GM18867 (cell line): ENCODE results near the gene GNAS-AS1.

Experiments
- ATAC-seq: cut with Tn5 transposase; IDR thresholded peaks from one replicate; pipeline ENCODE4 v1.9.1; 2021; ENCODE audit warnings: mild to moderate bottlenecking, moderate library complexity; ENCODE audit not compliant: unreplicated experiment

Gene GNAS-AS1

GRCh38 chr20:58863044-58863790 lies 12.5 kb upstream of the GNAS-AS1 start:
- no peak for ATAC-seq

DNA sequence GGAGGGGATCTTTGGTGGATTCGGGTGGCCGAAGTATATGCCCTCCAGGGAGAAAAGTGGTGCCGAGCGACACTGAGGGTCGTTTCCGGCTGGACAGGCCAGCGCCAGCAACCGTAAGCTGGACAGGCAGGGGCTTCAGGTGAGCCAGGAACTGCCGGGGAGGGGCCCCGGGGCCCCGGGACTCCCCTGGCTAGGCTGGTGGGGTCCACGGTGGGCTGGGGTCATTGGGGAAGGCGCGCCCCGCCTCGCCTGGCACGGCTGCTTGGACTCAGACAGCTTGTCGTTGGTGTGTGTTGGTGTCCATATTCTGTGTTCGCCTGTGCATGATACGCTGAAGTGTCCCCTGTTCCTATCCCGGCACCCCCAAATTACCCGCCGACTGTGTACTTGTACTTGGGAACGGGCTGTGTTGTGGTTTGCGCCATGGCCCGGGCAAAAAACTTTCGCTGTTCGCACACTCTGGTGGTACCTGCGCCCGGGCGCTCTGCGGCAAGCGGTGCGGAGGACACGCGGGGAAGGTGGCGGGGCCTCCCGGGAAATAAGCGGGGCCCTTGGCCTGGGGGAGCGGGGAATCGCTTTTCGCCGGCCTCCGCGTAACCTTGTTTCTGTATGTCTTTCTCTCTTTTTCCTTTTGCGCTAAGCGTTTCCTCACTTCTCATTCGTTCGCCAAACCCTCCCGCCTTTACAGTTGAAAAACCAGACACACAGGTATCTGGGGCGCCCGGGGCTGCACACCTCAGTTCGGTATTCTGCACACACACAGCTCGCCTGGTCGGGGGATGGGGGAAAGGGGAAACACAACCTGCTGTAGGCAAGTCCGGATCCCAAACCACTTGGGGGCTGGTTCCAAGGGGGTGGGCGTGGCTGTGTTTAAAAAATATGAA lies 5.0 kb upstream of the GNAS-AS1 start:
- ATAC-seq: no peak

DNA sequence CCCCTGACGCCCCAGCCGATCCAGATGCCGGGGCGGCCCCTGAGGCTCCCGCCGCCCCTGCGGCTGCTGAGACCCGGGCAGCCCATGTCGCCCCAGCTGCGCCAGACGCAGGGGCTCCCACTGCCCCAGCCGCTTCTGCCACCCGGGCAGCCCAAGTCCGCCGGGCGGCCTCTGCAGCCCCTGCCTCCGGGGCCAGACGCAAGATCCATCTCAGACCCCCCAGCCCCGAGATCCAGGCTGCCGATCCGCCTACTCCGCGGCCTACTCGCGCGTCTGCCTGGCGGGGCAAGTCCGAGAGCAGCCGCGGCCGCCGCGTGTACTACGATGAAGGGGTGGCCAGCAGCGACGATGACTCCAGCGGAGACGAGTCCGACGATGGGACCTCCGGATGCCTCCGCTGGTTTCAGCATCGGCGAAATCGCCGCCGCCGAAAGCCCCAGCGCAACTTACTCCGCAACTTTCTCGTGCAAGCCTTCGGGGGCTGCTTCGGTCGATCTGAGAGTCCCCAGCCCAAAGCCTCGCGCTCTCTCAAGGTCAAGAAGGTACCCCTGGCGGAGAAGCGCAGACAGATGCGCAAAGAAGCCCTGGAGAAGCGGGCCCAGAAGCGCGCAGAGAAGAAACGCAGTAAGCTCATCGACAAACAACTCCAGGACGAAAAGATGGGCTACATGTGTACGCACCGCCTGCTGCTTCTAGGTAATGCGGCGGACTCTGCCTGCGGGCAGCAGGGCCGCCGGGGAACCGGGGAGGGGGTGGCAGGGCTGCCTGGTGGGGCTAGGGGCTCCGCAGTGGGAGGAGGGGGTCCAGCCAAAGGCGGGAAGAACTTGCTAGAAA lies 4.2 kb upstream of the GNAS-AS1 start:
- ATAC-seq: no peak

DNA sequence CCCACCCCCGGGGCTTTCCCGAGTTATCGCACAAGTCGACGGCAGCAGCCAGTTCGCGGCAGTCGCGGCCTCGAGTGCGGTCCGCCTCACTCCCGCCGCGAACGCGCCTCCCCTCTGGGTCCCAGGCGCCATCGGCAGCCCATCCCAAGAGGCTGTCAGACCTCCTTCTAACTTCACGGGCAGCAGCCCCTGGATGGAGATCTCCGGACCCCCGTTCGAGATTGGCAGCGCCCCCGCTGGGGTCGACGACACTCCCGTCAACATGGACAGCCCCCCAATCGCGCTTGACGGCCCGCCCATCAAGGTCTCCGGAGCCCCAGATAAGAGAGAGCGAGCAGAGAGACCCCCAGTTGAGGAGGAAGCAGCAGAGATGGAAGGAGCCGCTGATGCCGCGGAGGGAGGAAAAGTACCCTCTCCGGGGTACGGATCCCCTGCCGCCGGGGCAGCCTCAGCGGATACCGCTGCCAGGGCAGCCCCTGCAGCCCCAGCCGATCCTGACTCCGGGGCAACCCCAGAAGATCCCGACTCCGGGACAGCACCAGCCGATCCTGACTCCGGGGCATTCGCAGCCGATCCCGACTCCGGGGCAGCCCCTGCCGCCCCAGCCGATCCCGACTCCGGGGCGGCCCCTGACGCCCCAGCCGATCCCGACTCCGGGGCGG lies 3.4 kb upstream of the GNAS-AS1 start:
- no peak for ATAC-seq

- ATAC-seq: no peak
Observed at GRCh38 chr20:58853466-58853865, 2.8 kb upstream of the GNAS-AS1 start.

GRCh38 chr20:58852543-58853271 lies 2.0 kb upstream of the GNAS-AS1 start, which contains the start of gene GNAS:
Gene GNAS, plus strand, starts transcription at chr20:58852716.
- ATAC-seq: no peak

- ATAC-seq: no peak
Observed at GRCh38 chr20:58851969-58852458, 1.3 kb upstream of the GNAS-AS1 start.

DNA sequence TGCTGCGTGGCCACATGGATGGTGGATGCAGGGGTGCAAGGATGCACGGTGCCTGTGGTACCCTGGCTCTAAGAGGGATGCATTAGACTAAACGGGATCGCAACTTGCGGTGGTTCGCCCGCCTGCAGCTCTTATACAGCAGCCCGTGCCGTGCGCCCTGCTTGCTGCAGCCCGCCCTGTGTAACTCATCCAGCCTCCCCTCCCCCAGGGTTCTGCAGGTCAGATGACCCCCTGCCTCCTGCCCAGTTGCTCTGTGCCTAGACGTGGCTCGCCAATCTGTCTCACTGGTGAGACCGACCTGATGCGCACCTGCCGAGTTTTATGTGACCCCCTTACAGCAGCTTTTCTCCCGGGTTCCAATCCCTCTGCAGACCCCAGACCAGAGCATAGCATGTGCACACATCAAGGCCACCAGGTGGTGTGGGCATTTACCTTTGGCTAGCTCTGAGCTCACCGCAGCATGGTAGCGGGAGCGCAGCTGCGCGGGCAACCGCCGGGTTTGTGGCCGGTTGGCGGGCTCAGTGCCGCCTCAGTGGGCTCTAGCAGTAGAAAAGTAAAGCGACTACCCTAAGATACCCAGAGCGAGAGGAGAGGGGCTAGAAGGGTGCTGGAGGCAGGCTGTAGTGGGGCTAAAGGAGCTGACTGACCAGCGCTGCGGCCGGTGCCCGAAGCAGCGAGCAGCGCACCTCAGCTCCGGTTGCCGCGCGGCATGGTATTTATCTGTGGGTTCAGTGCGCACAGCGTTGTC lies 693 bp upstream of the GNAS-AS1 start:
- ATAC-seq: no peak

DNA sequence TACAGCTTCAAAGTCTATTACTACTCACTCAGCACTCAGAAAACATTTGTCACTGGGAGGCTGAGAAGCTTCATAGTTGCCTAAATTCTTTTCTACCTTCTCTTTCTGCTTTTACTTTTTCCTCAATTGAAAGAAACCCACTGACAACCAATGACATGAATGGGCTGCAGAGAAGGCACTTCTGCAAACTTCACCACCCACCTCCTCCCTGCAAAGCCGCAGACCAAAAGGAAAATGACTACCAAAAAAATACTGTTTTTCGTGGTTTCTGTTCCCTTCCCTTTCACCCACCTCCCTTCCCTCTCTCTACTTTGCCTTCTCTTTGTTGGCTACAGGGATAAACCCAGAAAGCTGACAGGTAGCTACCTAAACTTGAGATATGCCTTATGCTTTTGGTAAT lies 3.2 kb downstream of the GNAS-AS1 start:
- ATAC-seq: no peak

- no peak for ATAC-seq
Observed at GRCh38 chr20:58845706-58846105, 5.0 kb downstream of the GNAS-AS1 start.

DNA sequence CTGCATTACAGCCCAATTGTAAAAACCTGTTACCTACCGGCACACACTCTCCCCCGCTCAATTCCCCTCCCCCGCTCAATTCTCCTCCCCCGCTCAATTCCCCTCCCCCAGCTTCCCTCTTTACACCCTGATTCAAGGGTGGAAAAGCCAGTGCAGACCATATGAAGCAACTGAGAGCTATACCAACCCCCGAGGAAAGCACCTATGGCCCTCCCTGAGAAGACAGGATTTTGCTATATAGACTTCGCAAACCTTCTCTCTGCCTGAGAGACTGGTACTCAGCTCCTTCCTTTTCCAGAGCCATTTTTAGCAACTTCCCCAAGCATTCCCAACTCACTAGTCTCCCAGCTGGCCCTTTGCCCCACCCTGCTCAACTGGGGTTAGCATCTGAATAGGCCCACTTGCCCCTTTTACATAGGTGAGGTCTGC lies 7.6 kb downstream of the GNAS-AS1 start:
- no peak for ATAC-seq

DNA sequence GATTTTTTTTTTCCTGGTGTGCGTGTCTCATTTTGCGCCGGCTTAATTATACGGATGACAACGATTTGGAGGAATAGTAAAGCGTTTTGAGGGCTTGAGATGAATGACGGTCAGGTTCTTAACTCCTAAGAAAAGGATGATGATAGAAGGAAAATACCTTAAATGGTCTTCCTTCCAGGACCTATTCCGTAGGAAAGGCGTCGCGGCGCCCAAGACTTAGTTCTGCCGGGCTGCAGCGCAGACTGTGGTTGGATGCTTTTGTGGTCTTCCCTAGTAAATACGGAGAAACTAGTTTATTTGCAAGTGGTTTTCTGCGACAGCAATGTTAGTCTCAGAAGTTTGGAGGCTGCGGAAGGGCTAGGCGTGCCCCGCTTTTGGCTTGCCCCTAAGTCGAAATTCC lies 8.4 kb downstream of the GNAS-AS1 start:
- no peak for ATAC-seq

GRCh38 chr20:58841539-58842264 lies 9.0 kb downstream of the GNAS-AS1 start:
- ATAC-seq: no peak

DNA sequence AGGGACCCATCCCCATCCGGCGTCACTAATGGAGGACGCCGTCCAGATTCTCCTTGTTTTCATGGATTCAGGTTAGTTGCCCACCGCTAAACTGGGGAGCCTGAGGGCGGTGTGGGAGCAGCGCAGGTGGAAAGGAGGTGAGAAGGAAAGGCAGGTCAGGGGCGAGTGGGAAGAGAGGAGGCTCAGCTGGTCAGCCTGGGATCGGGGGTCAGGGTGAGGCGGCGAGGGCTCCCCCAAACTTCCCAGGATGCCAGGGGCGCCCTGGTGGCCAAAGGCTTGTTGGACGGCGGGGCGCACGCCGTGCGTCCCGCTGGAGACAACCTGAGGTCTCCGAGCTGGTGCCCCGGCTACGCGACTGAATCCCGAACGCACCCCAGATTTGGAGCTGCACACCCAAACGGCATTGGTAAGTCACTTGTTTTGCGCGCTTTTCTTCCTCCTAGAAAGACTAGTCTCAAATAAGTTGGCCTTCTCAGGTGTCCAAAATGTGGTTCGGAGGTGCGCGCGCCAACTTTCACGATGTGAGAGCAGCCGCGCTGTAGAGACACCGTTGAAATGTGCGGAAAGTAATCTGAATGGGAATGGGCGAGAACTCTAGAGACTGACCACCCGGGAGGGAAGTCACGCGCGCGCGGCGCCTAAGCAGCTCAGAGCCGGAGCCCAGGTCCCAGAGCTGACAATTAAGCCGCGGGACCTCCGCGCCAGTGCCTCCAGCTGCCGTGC lies 9.7 kb downstream of the GNAS-AS1 start:
- ATAC-seq: no peak

DNA sequence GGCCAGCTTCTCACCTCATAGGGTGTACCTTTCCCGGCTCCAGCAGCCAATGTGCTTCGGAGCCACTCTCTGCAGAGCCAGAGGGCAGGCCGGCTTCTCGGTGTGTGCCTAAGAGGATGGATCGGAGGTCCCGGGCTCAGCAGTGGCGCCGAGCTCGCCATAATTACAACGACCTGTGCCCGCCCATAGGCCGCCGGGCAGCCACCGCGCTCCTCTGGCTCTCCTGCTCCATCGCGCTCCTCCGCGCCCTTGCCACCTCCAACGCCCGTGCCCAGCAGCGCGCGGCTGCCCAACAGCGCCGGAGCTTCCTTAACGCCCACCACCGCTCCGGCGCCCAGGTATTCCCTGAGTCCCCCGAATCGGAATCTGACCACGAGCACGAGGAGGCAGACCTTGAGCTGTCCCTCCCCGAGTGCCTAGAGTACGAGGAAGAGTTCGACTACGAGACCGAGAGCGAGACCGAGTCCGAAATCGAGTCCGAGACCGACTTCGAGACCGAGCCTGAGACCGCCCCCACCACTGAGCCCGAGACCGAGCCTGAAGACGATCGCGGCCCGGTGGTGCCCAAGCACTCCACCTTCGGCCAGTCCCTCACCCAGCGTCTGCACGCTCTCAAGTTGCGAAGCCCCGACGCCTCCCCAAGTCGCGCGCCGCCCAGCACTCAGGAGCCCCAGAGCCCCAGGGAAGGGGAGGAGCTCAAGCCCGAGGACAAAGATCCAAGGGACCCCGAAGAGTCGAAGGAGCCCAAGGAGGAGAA lies 10.5 kb downstream of the GNAS-AS1 start:
- no peak for ATAC-seq

DNA sequence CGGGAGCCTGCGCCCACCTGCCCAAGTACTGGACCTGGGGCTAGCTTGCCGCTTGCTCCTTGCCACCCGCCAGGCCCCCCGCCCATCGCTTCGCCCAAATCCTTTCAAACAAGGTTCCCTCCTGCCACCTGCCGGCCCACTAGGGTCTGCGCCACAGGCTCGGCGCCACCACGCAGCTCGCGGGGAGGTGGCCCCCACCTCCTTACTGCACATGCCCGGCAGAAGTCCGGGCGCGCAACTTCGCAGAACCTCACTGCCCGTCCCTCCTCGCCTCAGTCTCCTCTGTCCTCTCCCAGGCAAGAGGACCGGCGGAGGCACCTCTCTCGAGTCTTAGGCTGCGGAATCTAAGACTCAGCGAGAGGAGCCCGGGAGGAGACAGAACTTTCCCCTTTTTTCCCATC lies 11.2 kb downstream of the GNAS-AS1 start:
- no peak for ATAC-seq

DNA sequence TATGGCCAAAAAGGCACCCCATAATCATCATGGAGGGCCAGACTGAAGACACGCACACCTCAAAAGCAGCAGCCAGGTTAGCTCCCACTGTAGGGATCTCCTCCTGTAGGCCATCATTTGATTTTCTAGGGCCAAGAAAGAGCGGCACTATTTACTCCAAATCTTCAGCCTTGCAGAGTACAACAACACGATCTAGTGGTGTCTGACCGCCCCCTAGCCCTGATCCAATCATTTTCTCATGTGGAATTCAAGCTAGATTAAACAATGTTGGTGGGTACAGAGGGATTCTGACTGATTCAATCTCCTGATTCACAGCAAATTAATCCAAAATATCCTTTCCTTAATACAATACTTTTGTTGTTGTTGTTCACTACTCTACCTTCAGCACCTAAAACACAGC lies 12.5 kb downstream of the GNAS-AS1 start:
- no peak for ATAC-seq
